GM18870 (cell line): ENCODE results near the gene ERP27.

Experiments used
- ATAC-seq: cut with Tn5 transposase; IDR thresholded peaks from one replicate; pipeline ENCODE4 v1.9.1; 2021; ENCODE audit warnings: moderate library complexity; ENCODE audit not compliant: unreplicated experiment

Gene ERP27

GRCh38 chr12:14905269-14906004 lies 32.9 kb downstream of the ERP27 start:
- ATAC-seq, result no peak

- no peak for ATAC-seq
Observed at GRCh38 chr12:14904854-14905253, 33.5 kb downstream of the ERP27 start.

- no peak for ATAC-seq
Observed at GRCh38 chr12:14903386-14904098, 34.8 kb downstream of the ERP27 start.

DNA sequence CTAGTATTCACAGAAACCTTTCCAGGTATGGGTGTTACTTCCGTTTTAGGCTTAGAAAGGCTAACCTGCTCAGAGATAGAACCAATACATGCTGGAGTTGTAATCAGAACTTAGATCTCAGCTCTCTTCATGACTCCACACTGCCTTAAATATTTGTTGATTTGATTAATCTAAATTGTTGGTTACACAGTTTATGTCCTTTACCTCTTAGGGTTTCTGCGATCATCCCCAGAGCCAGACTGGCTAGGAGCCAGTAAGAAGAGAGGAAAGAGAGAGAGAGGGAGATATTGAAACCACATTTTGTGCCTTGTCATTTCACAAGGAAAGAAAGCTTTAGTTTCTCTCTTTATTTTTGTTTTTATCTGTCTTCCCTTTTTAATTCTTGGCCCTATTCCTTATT lies 35.9 kb downstream of the ERP27 start:
- no peak for ATAC-seq

GRCh38 chr12:14901228-14901562 lies 37.1 kb downstream of the ERP27 start:
- ATAC-seq, result no peak

- ATAC-seq, result no peak
Observed at GRCh38 chr12:14900521-14901227, 37.7 kb downstream of the ERP27 start.

- ATAC-seq, result no peak
Observed at GRCh38 chr12:14896521-14897169, 41.7 kb downstream of the ERP27 start.

DNA sequence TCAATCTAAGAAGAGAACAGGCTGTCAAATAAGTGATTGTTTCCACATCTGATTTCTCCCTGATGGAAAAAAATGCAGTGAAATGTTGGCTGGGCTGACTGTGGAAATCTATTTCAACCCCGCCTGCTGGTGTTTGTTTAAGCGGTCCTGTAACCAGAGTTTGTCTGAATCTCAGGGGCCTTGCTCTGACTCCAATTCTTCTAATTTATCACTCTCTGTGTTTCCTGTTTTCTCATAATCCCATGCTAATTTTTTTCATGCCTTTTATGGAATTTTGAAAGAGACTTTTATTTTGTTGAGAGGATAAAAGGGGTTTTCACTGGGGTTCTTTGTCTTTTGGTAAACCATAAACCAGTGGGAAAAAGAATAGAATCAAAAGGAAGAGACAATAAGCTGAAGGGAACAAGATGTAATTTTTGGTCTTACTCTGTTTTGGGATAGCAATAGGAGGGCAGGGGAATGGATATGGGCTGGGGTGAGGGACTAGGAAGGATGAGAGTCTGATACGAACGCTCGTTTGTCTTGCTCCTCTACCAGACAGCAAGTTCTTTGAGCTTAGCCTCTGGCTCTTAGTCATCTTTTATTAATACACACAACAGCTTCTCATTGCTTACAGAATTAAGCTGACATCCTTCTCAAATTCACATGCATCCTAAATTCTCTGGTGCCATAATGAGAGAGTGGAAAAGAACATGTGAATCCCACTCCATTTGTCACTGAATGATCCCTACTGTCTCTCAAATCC lies 44.7 kb downstream of the ERP27 start:
- no peak for ATAC-seq

DNA sequence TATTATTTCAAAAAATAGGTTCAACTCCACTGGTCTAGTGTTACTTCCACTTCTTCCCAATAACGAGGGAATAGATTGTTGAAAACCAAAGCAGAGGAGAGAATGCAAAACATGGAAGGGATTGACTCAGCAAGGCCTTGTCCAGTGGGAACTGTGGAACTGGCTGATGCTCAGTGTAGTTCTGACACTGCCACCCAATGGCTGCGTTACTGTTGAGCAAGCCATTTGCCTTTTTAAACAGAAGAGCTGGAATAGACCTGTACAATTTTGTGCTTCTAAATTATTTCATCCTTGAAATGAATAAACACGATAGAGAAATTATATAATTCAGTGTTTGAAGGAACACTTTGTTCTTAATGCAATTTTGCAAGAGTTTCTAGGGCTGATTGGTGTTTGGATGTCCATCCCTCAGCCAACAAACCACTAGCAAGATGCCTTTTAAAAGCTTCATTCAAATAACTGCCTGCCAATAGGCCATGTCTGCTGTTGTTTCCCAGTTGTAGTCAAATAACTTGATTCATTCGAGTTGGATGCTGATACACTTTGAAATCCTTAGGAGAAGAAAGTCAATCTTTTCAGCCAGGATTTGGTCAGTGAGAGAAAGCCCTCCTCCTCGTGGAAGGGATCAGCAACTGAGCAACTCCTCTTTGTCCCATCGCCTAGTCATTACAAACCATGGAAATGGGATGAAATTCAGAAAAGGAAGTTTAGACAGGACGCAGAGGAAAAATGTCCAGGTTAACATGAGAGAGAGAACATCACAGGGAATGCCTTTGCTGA lies 45.4 kb downstream of the ERP27 start:
- ATAC-seq, result no peak

GRCh38 chr12:14890701-14891100 lies 47.6 kb downstream of the ERP27 start:
- no peak for ATAC-seq

DNA sequence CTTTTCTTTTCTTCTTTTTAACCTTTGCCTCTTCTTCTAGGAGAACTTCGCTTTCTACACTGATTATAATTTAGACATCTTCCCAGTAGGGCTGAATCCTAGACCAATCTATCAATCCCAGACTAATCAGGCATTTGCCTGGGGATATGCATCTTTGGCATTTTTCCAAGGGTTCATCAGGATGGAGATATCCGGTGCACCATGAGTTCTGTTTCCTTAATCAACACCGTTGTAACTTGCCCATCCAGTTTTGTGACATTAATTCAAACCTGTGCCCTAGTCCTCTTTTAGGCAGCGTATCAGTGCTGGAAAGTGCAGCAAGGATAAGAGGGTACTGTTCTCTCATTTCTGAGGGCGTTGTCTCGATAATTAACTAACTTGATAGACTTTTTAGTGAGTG lies 52.1 kb downstream of the ERP27 start:
- no peak for ATAC-seq

GRCh38 chr12:14885718-14886221 lies 52.6 kb downstream of the ERP27 start, which contains the start of gene MGP:
Gene MGP (minus strand): TSS chr12:14885854. CDS start chr12:14885791, 63 bp downstream.
- ATAC-seq, result no peak

- peak; percentile 96 for ATAC-seq
Observed at GRCh38 chr12:14884458-14884878, 53.9 kb downstream of the ERP27 start.

- no peak for ATAC-seq
Observed at GRCh38 chr12:14883686-14884085, 54.7 kb downstream of the ERP27 start.

DNA sequence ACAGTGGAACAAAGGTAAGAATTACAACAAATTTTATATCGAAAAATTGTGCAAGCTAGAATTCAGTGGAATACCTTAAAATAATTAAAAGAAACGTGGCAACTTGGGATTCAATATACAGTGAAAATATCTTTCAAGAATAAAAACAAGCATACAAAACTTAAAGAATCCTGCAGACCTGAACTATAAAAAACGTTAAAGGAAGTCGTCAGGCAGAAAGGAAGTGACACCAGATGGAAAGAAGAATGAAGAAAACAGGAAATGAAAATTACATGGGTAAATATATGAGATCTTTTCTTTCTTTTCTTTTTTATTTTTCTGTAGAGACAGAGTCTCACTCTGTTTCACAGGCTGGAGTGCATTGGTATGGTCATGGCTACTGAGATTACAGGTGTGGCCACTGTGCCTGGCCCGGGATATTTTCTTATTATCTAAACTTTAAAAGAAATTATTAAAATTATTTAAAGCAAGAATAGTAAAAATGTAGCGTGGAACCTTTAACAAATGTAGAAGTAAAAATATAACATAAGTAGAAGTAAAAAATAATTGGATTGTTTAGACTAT lies 57.4 kb downstream of the ERP27 start:
- no peak for ATAC-seq

- ATAC-seq, result no peak
Observed at GRCh38 chr12:14879222-14879933, 59.0 kb downstream of the ERP27 start.

DNA sequence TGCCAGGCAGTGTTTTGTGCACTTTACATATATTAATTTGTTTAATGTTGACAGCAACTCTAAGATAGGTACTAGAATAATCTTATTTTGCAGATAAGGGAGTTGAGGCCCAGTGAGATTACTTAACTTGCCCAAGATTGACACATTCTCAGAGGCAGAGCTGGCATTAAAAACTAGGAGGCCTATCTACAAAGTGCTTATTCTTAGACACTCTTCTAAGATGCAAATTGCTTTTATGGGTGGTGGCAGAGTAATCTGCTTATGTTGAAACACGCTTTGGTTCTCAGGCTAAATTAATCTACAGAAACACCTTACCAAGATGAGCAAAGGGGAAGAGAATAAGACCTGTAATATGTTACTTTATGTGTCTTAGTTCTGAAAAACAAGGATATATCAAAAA lies 59.8 kb downstream of the ERP27 start:
- ATAC-seq, result no peak

DNA sequence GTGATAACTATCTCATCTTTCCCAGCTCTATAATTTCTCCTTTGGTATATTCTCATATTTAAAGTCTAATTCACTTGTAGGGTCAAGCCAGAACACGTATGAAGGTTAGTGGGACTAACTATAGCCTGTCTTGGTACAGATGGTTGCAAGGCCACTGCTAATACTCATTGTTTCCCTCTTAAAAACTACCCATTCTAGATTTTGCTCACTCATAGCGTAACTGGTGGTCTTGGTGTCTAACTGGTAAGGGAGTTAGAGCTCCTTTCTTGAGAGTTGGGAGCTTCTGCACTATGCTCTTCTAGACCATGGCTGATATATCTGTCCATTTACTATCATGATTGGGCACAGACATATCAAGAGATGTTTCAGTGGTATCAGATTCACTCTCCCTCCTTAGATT lies 61.5 kb downstream of the ERP27 start:
- ATAC-seq, result no peak

DNA sequence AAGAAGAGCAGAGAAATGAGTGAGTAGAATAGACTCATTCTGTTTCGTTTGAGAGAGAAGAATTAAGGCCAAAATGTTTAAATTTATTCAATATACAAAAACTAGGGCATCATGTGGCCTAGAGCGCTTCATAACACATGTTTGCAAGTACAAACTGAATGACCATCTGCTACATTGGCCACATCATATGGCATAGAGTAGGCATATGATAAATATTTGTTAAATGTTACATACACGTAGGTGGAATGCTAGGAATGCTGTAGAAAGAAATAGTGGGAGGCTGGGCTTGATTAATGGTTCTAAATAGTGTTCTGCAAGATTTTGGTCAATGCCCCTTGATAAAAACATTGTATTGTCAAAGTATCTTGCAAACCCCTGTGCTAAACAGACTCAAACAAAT lies 63.5 kb downstream of the ERP27 start:
- ATAC-seq, result no peak
